Right hindlimb (tissue), 1 donor: ENCODE data around the gene RTP1.

Experiments used
- DNase-seq: peaks from one replicate; pipeline ENCODE4 v3.0.0-alpha.2; 2018

Gene RTP1

DNA sequence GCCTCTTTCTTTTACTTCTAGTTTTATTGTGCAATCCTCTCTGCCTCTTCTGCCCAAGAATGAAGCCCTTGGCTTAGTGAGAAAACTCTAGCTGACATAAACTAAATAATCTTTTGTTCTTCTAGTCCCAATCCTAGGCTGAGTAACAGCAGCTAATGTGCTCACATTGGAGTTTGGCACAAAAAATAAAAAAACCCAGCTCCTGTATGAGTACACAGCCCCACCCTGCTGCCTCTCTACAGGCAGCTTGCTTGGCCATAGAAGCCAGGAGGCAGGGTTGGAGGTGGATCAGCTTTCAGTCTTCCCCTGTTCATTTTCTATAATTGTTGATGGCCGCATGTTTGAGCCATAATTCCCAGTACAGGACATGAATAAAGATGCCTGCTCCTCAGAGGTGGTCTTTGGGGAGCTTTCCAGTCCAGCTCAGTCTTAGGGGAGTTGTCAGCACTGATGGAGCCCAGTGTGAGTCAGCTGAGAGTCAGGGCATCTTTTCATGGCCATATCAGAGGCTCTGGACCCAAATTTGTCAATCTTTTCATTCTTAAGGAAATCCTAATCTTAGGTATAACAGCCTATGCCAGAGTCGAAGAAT is 46.7 kb downstream of the RTP1 start:
- no peak for DNase-seq

DNA sequence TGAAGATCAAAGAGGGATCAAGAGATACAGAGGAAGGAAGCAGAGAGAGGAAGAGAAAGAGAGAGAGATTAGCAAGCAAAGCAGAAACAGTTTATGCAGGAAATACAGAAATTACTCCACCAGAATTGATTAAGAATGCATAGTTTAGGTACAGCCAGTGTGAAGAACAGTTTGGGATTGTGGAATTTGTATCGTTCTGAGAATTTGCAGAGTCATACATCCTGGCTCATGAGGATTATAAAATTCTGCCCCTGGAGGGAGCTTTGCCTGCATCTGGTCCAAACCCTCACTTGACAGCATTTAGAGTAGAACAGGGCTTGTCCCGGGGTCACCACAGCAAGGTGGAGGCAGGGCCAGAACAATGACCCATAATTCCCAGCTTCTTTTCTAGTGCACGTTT is 50.1 kb downstream of the RTP1 start:
- no peak for DNase-seq
